Skin epidermis (tissue), 12 donors: Measurements from ENCODE around the gene TCF7L2.

Experiments
- H3K27ac ChIP-seq, 21 experiments: fragments of 200-600 bp; sonication (generic) in 11 of 21; one replicate each; pipeline ENCODE4 v1.5.0; 2020; ENCODE audit warnings: mild to moderate bottlenecking in 3 of 21, inconsistent platforms in 2 of 21, moderate library complexity in 2 of 21
- H3K4me3 ChIP-seq, 7 experiments: fragments of 200-600 bp; sonication (generic) in 2 of 7; one replicate each; pipeline ENCODE4 v1.5.0; 2020; ENCODE audit warnings: inconsistent platforms in 2 of 7, mild to moderate bottlenecking in 2 of 7, moderate library complexity in 1 of 7

Gene TCF7L2

DNA sequence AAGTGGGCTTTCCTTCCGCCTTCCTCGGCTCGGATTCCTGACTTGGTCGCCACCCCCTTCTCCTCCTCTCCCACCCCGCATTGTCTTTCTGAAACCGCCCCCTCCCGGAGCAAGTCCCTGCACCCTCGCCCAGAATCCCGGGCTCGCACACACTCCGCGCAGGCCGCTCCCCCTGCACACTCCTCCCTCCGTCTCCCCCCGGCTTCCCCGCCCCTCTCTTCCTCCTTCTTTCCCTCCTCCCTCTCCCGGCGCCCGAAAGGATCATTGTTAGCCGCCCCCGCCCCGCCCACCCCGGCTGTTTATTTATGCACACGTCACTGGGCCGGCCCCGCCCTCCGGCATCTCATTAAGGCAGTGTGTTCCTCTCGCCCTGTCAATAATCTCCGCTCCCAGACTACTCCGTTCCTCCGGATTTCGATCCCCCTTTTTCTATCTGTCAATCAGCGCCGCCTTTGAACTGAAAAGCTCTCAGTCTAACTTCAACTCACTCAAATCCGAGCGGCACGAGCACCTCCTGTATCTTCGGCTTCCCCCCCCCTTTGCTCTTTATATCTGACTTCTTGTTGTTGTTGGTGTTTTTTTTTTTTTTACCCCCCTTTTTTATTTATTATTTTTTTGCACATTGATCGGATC lies at the start of gene TCF7L2:
Gene TCF7L2, plus strand, starts transcription at position 373 of the 633 bp plus-strand sequence. CDS start 510 bp downstream, outside the sequence.
- H3K4me3 ChIP-seq: peak within 1 kb of the TSS; percentile 44 to 70 (median 63)
- peak within 1 kb of the TSS; percentile 80 to 96 (median 90) for H3K27ac ChIP-seq

DNA sequence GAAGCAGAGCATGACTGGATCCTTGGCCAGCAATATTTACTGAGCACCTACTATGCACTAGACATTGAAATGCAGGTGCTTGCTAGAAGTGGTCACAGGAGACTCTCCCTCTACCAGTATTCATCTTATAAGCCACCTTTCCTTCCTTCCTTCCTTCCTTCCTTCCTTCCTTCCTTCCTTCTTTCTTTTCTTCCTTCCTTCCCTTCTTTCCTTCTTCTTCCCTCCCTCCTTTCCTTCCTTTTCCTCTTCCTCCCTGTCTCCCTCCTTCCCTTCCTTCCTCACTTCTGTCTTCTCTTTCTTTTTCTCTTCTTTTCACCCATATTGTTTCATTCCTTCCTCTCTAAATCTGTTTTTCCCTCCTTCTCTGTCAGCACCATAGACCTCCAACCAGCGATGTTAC lies 47.3 kb upstream of the TCF7L2 start:
- H3K4me3 ChIP-seq: no peak overlapping the region
- H3K27ac ChIP-seq: no peak overlapping the region

DNA sequence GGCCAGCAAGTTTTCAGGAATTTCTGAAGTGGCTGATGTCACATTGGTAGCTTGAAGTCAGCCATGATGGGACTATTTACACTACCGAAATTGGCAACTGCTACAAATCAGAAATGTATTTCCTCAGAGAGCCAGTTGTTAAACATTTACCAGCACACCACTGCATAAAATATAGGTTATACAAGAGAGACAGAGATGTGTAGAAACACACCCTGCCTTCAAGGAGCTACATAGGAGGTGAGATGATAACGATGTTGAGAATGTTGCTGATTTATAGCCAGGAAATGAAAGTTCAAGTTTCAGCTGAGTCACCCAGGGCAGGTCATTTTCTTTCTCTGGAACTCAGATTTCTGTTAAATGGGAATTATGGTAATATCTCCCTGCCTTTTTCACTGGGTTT lies 46.0 kb upstream of the TCF7L2 start:
- H3K4me3 ChIP-seq: no peak overlapping the region
- H3K27ac ChIP-seq: no peak overlapping the region

DNA sequence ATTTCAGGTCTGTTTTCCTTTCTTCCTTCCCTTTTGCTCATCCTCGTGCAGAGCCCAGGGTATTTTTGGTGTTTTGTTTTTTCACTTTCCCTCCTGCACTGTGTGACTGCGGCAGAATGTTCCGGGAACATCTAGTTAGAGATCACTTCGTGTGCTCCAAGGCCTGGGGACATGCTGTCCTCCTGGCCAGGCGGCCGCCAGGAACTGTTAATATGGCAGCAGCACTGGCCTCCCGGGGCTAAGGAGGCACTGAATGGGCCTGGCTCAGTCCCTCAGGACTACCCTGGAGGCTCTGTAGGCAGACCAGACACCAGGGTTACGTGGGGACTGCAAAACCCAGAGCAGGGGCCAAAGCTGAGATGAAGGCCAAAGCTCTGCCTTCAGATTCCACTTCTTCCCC lies 43.1 kb upstream of the TCF7L2 start:
- no peak overlapping the region for H3K27ac ChIP-seq
- no peak overlapping the region for H3K4me3 ChIP-seq

DNA sequence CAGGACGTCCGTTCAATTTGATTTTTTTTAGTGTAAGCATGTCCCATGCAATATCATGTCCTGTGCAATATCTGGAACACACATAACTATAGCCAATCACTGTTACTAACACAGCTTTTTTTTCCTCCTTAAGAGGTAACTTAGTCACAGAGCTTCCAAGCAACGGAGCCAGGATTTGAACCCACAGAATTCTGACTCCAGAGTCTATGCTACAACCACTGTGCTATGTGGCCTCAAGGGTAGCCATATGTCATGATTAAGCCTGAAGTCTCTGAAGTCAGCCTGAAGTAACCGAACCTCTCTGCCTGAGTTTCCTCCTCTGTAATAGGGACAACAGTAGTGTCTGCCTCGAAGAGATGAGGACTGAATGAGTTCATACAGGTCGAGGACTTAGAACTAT lies 42.2 kb upstream of the TCF7L2 start:
- no peak overlapping the region for H3K27ac ChIP-seq
- H3K4me3 ChIP-seq: no peak overlapping the region

DNA sequence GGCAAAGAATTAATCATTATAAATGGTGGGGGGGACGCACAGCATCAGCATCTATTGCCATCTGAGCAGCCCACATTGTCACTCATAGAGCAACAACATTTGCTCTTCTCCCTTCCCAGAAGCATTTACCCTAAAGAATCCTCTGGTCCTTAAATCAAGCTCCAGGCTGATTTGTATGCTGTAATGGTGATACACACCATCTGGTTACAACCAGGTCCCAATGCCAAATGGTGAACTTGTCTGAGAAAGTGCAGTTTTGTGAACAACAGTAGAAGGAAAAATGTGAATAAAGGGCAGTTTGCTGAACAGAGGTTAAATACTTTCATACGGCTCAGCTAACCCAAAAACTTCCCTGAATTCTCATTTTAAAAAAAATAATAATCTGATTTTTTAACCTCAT lies 38.8 kb upstream of the TCF7L2 start:
- H3K27ac ChIP-seq: no peak overlapping the region
- no peak overlapping the region for H3K4me3 ChIP-seq

DNA sequence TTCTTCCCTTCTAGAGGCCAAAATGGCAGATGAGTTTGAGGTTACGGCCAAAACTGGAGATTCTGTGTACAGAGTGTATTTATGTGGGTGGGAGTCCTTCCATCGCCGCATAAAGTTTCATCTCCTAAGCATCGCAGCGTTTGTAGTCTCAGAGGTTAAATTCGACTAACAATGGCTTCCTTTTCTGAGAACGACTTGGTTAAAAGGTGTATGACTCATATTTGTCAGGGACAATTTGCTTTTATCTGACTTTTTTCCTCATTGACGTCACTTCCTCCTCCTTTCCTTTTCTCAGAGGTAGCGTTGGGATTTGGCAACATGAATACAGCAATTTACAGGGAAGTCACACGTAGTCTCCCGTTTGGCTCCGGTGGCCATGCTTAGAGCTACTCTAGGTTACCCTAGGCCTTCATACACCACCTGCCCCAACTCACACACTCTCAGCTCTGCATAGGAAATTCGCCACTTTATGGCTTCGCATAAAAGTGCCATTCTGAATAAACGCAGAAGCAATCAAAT lies 37.6 kb upstream of the TCF7L2 start:
- Histone ChIP-seq H3K27ac (no peak overlapping the region), H3K4me3 (no peak overlapping the region)

DNA sequence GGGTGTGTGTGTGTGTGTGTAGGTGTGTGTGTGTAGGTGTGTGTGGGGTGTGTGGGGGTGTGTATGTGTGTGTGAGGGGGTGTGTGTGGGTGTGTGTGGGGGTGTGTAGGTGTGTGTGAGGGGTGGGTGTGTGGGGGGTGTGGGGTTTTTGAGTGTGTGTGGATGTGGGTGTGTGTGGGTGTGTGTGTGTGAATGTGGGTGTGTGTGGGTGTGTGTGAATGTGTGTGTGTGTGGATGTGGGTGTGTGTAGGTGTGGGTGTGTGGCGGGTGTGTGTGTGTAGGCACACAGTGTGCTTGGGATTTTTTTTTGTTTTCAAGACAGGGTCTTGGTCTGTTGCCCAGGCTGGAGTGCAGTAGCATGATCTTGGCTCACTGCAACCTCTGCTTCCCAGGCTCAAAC lies 36.8 kb upstream of the TCF7L2 start:
- no peak overlapping the region for H3K27ac ChIP-seq
- H3K4me3 ChIP-seq: no peak overlapping the region

DNA sequence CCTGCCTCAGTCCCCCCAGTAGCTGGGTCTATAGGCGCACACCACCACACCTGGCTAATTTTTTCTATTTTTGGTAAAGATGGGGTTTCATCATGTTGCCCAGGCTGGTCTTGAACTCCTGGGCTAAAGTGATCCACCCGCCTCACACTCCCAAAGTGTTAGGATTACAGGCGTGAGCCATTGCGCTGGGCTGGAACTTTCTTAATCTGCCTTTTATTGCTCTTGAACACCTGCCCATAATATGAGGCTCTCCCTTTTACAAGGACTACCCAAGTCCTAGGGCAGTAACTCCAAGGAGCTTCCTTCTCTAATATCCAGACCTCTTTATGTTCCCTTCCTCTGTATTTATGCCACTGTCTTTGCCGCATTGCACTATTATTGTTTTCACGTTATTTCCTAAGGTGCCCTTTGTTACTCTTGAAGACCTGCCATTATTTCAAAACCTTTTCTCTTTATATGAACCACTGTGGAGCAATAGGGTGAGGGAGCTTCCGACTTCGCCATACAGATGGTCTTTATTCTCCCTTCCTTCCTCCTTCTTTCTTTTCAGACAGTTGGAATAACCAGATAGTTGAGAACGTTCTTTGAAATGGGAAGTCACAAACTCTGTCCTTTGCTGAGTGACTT lies 36.3 kb upstream of the TCF7L2 start:
- H3K27ac ChIP-seq: no peak overlapping the region
- H3K4me3 ChIP-seq: no peak overlapping the region

DNA sequence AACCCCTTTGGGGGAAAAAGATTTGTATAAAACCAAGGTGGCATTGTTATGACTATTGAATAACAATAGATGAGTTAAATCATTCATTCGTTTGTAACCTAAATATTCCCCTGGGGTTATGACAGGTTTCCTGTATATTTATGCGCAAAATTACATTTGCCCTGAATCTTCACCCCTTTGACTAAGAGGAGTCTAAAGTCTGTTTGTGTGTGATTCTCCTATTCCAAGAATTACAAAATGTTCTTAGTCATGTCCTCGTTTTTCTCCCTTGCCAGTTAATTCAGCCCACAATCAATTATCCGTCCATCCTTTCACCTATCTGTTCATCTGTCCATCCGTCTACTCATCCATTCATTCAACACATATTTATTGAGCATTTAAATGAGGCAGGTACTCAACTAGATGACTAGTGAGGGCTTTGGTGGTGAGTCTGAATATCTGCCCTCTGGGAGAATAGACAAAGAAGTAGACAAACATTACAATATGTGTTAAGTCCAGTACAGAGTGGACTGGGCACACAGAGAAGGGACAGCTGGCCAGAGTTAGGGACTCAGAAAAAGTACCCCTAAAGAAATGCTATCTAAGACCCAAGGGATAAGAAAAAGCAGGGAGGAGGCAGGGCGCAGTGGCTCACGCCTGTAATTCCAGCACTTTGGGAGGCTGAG lies 35.6 kb upstream of the TCF7L2 start:
- Histone ChIP-seq H3K4me3 (no peak overlapping the region), H3K27ac (no peak overlapping the region)

DNA sequence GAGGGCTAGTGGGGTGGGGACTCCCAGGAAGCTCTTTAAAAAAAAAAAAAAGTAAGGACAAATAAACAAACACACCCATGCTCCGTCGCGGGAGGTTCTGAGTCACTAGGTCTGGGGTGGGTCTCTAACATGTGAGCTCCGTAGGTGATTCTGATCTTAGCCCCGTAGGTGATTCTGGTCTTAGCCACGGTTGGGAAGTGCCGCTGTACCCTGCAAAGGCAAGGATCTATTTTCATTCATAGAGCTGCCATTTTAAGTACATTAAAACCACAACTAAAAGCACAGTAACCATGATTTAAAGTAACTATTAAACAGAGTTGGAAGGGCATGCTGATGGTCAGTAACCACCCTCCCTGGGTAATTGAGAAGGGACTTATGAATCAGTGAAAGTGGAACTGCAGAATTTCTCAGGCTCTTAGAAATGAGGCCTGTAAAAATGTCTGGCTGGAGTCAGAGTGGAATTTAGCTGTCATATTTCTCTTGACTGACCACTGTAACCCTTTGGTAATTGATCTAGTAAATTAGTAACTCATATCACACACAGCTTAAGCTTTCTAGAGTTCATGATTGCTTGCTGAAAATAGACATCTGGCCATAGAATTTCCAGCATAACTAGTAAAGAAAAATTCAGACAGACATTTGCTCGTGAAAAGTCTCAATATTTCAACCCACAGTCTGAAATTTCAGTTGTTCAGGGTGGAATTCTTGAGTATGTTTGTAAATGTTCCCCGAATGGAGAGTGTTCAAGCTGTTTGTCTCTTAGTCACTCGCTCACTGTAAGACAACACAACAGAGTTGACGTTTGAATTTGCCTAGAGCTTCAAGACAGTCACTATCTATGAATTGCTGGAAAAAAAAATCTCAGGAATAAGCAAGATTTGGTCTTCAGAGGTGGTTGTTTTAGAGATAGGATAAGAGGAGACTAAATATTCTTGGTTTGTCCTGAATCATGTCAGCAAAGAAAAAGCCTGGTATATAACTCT lies 34.2 kb upstream of the TCF7L2 start:
- no peak overlapping the region for H3K4me3 ChIP-seq
- H3K27ac ChIP-seq: no peak overlapping the region

DNA sequence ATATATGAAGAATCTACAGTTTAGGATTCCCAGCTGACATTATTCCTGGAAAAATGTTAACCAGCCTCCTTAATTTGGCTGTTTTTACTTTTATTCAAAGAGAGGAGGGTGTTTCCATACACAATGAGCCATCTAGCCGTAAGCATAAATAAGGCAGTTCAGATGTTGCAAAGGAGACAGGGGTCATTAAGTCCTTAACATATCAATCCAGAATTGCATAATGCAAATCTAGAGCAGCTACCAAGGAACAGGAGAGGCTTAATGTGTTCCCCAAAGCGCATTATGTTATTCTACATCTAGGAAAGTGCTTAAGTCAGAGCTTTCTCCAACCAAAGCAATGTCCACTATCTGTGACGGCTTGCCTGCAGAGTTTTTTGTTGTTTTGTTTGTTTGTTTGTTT lies 32.4 kb upstream of the TCF7L2 start:
- H3K27ac ChIP-seq: no peak overlapping the region
- H3K4me3 ChIP-seq: no peak overlapping the region

DNA sequence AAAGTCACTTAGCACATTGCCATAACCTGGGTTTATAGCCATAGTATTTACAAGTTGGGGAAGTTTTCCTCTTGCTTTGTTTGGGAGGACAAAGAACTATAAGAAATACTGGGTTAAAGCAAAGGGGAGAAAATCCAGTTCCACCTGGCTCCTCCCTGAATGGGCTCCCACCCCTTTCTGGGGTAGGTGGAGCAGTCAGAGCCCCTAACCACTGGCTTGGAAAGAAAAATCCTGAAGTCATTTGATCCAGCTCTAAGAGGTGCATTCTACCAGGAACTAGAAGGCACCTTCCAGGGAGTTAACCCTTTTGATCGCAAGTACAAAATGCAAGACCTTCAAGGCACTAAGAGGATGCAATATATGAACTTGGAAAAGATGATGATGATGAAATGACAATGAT lies 31.3 kb upstream of the TCF7L2 start:
- H3K27ac ChIP-seq: no peak overlapping the region
- H3K4me3 ChIP-seq: no peak overlapping the region

DNA sequence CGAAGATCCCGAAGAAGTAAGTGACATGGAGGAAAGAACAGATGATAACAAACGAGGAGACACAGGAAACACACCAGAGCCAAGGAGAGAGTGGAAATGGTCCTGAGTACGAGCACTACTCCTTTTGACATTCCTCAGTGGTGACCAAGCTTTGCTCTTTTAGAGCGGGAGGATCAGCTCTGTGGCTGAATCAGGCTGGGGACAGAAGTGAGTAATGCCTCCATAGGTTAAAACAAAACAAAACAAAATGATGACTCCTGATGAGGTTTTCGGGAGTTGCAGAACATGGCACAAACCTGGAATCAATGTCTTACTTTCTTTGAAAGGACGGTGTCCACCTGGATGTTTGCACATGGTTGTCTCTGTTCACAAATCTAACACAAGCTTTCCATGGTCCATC lies 30.3 kb upstream of the TCF7L2 start:
- H3K4me3 ChIP-seq: no peak overlapping the region
- no peak overlapping the region for H3K27ac ChIP-seq

DNA sequence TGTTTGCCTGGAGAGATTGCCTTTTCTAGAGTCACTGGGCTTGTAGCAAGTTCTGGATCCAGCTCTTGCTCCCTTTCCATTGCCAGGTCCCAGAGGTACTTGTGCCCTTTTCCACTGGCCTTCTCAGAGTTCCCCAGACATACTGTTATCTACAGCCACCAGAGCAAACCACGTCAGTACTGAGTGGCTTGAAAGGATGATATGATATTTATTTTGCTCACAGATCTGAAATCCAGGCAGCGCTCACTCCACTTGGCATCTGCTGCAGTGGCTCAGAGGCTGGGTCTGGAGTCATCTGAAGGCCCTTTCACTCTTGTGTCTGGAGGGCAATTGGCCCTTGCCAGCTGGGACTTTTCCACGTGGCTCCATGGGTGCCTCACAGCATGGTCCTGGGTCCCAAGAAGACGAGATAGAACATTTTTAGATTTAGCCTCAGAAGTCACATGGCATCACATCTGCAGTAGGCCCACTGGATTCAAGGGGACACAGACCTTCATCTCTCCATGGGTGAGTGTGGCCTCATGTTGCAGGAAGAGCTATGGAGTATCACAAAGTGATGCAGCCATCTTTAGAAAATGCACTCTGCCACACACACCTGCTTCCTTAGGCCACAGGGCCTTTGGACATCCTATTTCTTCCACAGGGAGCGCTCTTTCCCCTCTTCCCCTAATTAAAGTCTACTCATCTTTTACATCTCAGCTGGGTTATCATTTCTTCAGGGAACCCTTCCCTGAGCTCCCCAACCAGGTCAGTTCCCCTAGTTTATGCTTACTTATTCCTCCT lies 22.9 kb upstream of the TCF7L2 start:
- Histone ChIP-seq H3K4me3 (no peak overlapping the region), H3K27ac (no peak overlapping the region)

DNA sequence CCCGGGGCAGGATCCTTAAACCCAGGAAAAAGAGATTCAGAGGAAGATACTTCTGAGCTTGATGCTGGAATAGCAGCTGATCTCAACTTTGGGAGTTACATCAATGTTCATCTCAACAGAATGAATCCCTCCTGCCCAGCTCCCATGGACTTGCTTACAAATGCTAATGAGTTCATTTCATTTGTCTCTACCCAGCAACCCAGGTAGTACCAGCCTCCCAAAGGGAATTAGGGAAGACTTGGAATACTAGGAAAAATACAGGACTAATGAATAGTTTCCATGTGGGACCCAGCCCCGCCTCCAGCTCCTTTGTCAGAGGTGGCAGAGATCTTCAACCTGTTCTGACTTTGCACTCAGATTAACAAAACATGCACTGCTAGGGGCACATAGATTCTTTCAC lies 22.1 kb upstream of the TCF7L2 start:
- H3K27ac ChIP-seq: no peak overlapping the region
- H3K4me3 ChIP-seq: no peak overlapping the region

DNA sequence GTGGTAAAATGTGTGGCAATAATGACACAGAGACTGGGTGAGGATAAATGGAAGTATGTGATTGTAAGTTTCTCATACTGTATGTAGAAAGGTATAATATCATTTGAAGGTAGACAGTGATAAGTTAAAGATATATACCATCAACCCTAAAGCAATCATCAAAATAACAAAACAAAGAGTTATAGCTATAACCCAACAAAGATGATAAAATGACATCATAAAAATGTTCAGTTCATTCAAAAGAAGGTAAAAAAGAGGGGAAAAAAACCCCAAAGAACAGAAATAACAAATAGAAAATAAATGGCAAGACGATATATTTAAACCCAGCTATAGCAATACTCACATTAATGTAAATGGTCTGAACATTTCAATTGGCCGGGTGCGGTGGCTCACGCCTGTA lies 17.4 kb upstream of the TCF7L2 start:
- no peak overlapping the region for H3K27ac ChIP-seq

DNA sequence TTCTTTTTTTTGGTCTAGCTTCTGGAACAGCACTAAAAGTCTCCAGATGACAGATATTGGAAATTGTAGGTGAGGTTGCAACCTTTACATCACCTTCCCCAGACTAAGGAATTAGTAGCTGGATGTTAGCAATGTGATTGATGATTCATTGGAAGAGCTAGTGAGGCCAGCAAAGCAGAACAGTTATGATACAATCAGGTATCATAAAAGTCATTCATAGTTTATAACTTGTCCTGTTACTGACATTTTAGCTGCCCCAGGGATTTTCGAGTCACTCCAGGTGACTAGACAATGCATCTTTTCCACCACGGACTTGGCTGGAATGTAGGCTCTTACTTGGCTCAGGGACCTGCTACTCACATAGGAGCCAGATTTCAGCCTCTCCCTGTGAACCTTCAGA lies 15.9 kb upstream of the TCF7L2 start:
- Histone ChIP-seq H3K27ac (no peak overlapping the region), H3K4me3 (no peak overlapping the region)

More for the DNA sequence above, 17.4 kb upstream of the TCF7L2 start:
- no peak overlapping the region for H3K4me3 ChIP-seq

DNA sequence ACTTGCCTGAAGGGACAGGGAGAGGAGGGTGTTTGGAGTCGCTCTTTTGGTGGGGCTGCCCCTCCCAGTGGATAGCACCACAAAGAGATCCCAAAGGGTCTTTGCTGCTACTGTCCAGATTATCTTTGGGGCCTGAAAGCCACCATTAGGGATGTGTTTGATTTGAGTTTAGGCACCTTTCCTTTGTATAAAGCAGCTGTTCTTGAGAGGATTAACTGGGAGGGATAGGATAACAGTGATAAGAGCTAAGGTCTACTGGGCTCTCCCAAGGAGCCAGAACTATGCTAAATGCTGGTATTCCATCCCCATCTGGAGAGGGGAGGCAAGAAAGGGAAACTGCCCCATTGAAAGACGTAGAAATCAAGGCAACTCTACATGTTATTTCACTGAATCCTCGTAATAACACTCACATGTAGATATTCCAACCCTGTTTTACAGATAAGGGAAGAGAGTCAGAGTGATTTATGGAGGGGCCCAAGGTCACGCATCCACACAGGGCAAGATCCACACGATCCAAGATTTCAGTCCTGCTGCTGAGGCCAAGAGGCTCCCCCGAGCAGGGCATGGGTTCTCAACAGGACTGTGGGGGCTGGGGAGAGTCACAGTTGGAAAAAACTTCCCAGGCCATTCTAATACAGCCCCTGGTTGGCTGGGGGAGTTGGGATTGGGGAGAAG lies 11.1 kb upstream of the TCF7L2 start:
- Histone ChIP-seq H3K27ac (no peak overlapping the region), H3K4me3 (no peak overlapping the region)
